Neuronal stem cell (in vitro differentiated cells): Measurements from ENCODE around the gene TPPP.
"Not testable (repeated sequence)": the region's sequence is repeated elsewhere in the genome, so short reads cannot be mapped to it uniquely, and the experiment has no call there.

Source experiments
- DNase-seq: peaks from one replicate; pipeline ENCODE4 v3.0.0-alpha.2; 2013; ENCODE audit warnings: low spot score
- H2AFZ ChIP-seq: one replicate; pipeline ENCODE4 v1.6.1; 2013; ENCODE audit warnings: mild to moderate bottlenecking, low read length, inconsistent platforms
- H2AK5ac ChIP-seq: 2 replicates; pipeline ENCODE4 v1.6.1; 2013; ENCODE audit warnings: low read depth, mild to moderate bottlenecking, inconsistent platforms, low read length, moderate library complexity, mixed read lengths
- H2BK120ac ChIP-seq: 2 replicates; pipeline ENCODE4 v1.6.1; 2013; ENCODE audit warnings: low read depth, mild to moderate bottlenecking, inconsistent platforms, low read length, moderate library complexity, mixed read lengths
- H2BK12ac ChIP-seq: one replicate; pipeline ENCODE4 v1.6.1; 2013; ENCODE audit warnings: low read length, inconsistent platforms
- H2BK15ac ChIP-seq: 2 replicates; pipeline ENCODE4 v1.6.1; 2013; ENCODE audit warnings: mild to moderate bottlenecking, low read length, inconsistent platforms, mixed read lengths
- H2BK5ac ChIP-seq: one replicate; pipeline ENCODE4 v1.6.1; 2013; ENCODE audit warnings: inconsistent platforms, mild to moderate bottlenecking, low read length, moderate library complexity
- H3K14ac ChIP-seq: one replicate; pipeline ENCODE4 v1.6.1; 2013; ENCODE audit warnings: low read length, inconsistent platforms
- H3K18ac ChIP-seq: 2 replicates; pipeline ENCODE4 v1.6.1; 2013; ENCODE audit warnings: low read length, inconsistent platforms
- H3K23ac ChIP-seq: 2 replicates; pipeline ENCODE4 v1.6.1; 2013; ENCODE audit warnings: low read depth, mild to moderate bottlenecking, mixed read lengths, low read length, inconsistent platforms; ENCODE audit not compliant: poor library complexity
- H3K27ac ChIP-seq: replicated peaks from 3 replicates; pipeline ENCODE4 v1.5.1; 2013; ENCODE audit warnings: low read length, inconsistent platforms
- H3K27me3 ChIP-seq, 3 experiments: 2 replicates each; pipeline ENCODE4 v1.6.1; 2013; ENCODE audit warnings: low read length in 3 of 3, mild to moderate bottlenecking in 2 of 3, inconsistent platforms in 1 of 3, low read depth in 1 of 3, mixed read lengths in 1 of 3, moderate library complexity in 1 of 3; ENCODE audit not compliant: control insufficient read depth in 3 of 3, insufficient read depth in 3 of 3
- H3K36me3 ChIP-seq, 2 donors: replicated peaks in 1 of 2; 2 replicates each; pipeline ENCODE4 v1.6.1; 2013; ENCODE audit warnings: low read length in 2 of 2; ENCODE audit not compliant: control insufficient read depth in 2 of 2, insufficient read depth in 2 of 2
- H3K4ac ChIP-seq: 2 replicates; pipeline ENCODE4 v1.6.1; 2013; ENCODE audit warnings: inconsistent platforms, mild to moderate bottlenecking, low read length, moderate library complexity
- H3K4me1 ChIP-seq, 2 donors: 1 replicate in 1 of 2; 2 replicates in 1 of 2; pipeline ENCODE4 v1.6.1; 2013; ENCODE audit warnings: low read length in 2 of 2, low read depth in 1 of 2; ENCODE audit not compliant: control insufficient read depth in 2 of 2, insufficient read depth in 1 of 2
- H3K4me2 ChIP-seq: one replicate; pipeline ENCODE4 v1.6.1; 2013; ENCODE audit warnings: mild to moderate bottlenecking, low read length, inconsistent platforms; ENCODE audit not compliant: insufficient read depth, poor library complexity, severe bottlenecking
- H3K4me3 ChIP-seq, 2 donors: 2 replicates each; pipeline ENCODE4 v1.5.1; 2013; ENCODE audit warnings: low read length in 2 of 2, mild to moderate bottlenecking in 2 of 2, inconsistent platforms in 1 of 2, moderate library complexity in 1 of 2
- H3K79me1 ChIP-seq: one replicate; pipeline ENCODE4 v1.6.1; 2013; ENCODE audit warnings: low read depth, mild to moderate bottlenecking, inconsistent platforms, low read length, moderate library complexity
- H3K9ac ChIP-seq: one replicate; pipeline ENCODE4 v1.6.1; 2013; ENCODE audit warnings: mild to moderate bottlenecking, low read depth, low read length, inconsistent platforms; ENCODE audit not compliant: poor library complexity
- H3K9me3 ChIP-seq, 2 donors: replicated peaks in 1 of 2; 2 replicates each; pipeline versions ENCODE3 to v1.6.1; 2013; ENCODE audit warnings: low read length in 2 of 2, mild to moderate bottlenecking in 2 of 2, inconsistent platforms in 1 of 2, low read depth in 1 of 2, mixed read lengths in 1 of 2, moderate library complexity in 1 of 2; ENCODE audit not compliant: control insufficient read depth in 2 of 2, insufficient read depth in 1 of 2
- H4K8ac ChIP-seq: one replicate; pipeline ENCODE4 v1.6.1; 2013; ENCODE audit warnings: low read depth, mild to moderate bottlenecking, inconsistent platforms, low read length, moderate library complexity
- H4K91ac ChIP-seq: one replicate; pipeline ENCODE4 v1.6.1; 2013; ENCODE audit warnings: low read length, low read depth, mild to moderate bottlenecking, inconsistent platforms; ENCODE audit not compliant: poor library complexity
- WGBS, 2 donors: extraction: QIAGEN DNeasy Blood & Tissue Kit; methylation state at CpG; one replicate each; pipeline ENCODE4 v1.1.7; 2013; ENCODE audit warnings: missing lambda C conversion rate in 2 of 2, mixed read lengths in 1 of 2; ENCODE audit not compliant: insufficient read length in 2 of 2, insufficient replicate concordance in 1 of 2; ENCODE audit errors: extremely low coverage in 2 of 2; 5-methylcytosine and 5-hydroxymethylcytosine counted together

Gene TPPP

GRCh38 chr5:682651-683358 lies 10.3 kb downstream of the TPPP start:
- H4K8ac ChIP-seq, DNase-seq, H3K4me2 ChIP-seq, H2BK12ac ChIP-seq, H3K4me1 ChIP-seq, H3K9ac ChIP-seq, H3K4ac ChIP-seq, H3K9me3 ChIP-seq, H3K27me3 ChIP-seq, H3K79me1 ChIP-seq, H2AFZ ChIP-seq, H3K14ac ChIP-seq, H3K36me3 ChIP-seq, H2AK5ac ChIP-seq, H2BK15ac ChIP-seq, H3K18ac ChIP-seq, H2BK120ac ChIP-seq, H3K4me3 ChIP-seq, H4K91ac ChIP-seq, H2BK5ac ChIP-seq, H3K27ac ChIP-seq: not testable (repeated sequence)
- H3K23ac ChIP-seq: peak overlapping the region; percentile 65
- WGBS, 2 donors: no CpG with 5 or more reads among the region's 17 CpGs

- DNase-seq, H3K14ac ChIP-seq, H3K4me2 ChIP-seq, H3K36me3 ChIP-seq, H3K27me3 ChIP-seq, H3K9me3 ChIP-seq, H4K91ac ChIP-seq, H3K4ac ChIP-seq, H3K9ac ChIP-seq, H2BK12ac ChIP-seq, H2BK120ac ChIP-seq, H3K4me1 ChIP-seq, H2AK5ac ChIP-seq, H2BK15ac ChIP-seq, H3K18ac ChIP-seq, H4K8ac ChIP-seq, H2AFZ ChIP-seq, H2BK5ac ChIP-seq, H3K27ac ChIP-seq, H3K79me1 ChIP-seq, H3K23ac ChIP-seq, H3K4me3 ChIP-seq: not testable (repeated sequence)
- no CpG with 5 or more reads among the region's 3 CpGs for WGBS, 2 donors
Measured at GRCh38 chr5:682216-682615, 10.9 kb downstream of the TPPP start.

GRCh38 chr5:681317-682191 lies 11.6 kb downstream of the TPPP start:
- H3K27ac ChIP-seq, H2BK12ac ChIP-seq, H3K36me3 ChIP-seq, H2BK15ac ChIP-seq, H2AFZ ChIP-seq, H3K18ac ChIP-seq, H3K14ac ChIP-seq, H2BK120ac ChIP-seq, H4K91ac ChIP-seq, H2BK5ac ChIP-seq, H4K8ac ChIP-seq, H3K4ac ChIP-seq, H3K79me1 ChIP-seq, DNase-seq, H3K9me3 ChIP-seq, H3K27me3 ChIP-seq, H3K23ac ChIP-seq, H3K4me1 ChIP-seq, H2AK5ac ChIP-seq, H3K4me2 ChIP-seq: not testable (repeated sequence)
- Histone ChIP-seq H3K9ac (peak overlapping the region; percentile 30), H3K4me3 (peak overlapping the region in 1 of 2 donors; percentile 20)
- no CpG with 5 or more reads among the region's 17 CpGs for WGBS, 2 donors

DNA sequence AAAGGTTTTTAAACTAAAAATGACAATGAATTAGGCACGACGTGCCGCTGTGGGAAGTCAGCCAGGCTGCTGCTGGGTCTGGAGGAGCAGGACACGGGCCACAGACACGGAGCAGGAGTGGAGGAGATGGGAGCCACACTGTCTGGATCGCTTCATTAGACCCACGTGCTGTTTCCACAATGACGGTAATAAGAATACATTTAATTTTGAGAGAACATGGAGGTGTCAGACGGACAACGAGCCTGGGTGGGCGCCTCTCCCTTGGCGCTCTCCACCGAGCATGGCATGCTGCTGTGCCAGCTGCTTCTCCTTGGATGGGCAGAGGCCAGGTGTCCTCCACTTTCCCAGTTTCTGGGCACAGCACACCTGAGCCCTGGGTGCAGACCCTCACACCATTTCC lies 12.3 kb downstream of the TPPP start:
- H3K4me2 ChIP-seq, H3K18ac ChIP-seq, H3K9me3 ChIP-seq, H3K9ac ChIP-seq, H3K27ac ChIP-seq, H3K79me1 ChIP-seq, H3K27me3 ChIP-seq, H2BK120ac ChIP-seq, H4K91ac ChIP-seq, H3K4ac ChIP-seq, H2BK12ac ChIP-seq, H3K4me3 ChIP-seq, H2AK5ac ChIP-seq, H3K23ac ChIP-seq, H2BK5ac ChIP-seq, H3K14ac ChIP-seq, H4K8ac ChIP-seq, H2BK15ac ChIP-seq, DNase-seq, H3K4me1 ChIP-seq, H3K36me3 ChIP-seq, H2AFZ ChIP-seq: not testable (repeated sequence)
- WGBS, 2 donors: no CpG with 5 or more reads among the region's 13 CpGs
